ENCODE data around the gene KRT38.

DNA sequence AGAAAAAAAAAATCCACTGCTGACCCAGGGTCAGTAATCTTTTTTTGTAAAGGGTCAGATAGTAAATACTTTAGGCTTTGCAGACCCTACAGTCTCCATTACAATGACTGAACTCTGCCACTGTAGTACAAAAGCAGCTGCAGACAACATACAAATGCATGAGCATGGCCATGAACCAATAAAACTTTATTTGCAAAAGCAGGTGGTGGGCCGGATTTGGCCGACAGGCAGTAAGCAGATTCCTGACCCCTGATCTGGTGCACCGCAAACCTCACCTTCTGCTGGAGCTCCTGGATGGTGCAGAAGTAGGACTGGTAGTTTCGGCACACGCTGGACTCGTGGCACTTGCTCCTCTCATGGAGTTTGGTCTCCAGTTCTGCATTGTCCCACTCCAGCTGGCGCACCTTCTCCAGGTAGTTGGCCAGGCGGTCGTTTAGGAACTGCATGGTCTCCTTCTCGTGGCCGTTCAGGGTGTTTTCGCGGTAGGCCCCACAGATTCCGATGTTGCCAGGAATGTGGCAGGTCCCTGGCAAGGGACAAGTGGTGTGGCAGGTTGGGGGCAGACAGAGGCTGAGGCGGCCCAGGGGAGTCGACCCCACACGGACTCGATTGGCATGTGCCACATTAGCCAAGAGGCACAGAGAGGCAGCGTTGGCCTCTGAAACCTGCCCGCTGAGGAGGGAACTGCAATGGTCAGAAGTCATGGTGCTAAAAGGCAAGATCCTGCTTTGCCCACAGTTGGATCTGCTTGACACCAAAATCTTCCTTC lies 29.5 kb downstream of the KRT38 start:
- TF ChIP-seq, protein P1, sequence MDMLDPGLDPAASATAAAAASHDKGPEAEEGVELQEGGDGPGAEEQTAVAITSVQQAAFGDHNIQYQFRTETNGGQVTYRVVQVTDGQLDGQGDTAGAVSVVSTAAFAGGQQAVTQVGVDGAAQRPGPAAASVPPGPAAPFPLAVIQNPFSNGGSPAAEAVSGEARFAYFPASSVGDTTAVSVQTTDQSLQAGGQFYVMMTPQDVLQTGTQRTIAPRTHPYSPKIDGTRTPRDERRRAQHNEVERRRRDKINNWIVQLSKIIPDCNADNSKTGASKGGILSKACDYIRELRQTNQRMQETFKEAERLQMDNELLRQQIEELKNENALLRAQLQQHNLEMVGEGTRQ (IDR thresholded peaks at IDR 0.05; ENCODE audit: borderline replicate concordance, low read depth, low read length): no peak
- TF ChIP-seq, protein P2, sequence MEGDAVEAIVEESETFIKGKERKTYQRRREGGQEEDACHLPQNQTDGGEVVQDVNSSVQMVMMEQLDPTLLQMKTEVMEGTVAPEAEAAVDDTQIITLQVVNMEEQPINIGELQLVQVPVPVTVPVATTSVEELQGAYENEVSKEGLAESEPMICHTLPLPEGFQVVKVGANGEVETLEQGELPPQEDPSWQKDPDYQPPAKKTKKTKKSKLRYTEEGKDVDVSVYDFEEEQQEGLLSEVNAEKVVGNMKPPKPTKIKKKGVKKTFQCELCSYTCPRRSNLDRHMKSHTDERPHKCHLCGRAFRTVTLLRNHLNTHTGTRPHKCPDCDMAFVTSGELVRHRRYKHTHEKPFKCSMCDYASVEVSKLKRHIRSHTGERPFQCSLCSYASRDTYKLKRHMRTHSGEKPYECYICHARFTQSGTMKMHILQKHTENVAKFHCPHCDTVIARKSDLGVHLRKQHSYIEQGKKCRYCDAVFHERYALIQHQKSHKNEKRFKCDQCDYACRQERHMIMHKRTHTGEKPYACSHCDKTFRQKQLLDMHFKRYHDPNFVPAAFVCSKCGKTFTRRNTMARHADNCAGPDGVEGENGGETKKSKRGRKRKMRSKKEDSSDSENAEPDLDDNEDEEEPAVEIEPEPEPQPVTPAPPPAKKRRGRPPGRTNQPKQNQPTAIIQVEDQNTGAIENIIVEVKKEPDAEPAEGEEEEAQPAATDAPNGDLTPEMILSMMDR (IDR thresholded peaks at IDR 0.05): no peak
- no peak for TF ChIP-seq RAD21 (IDR thresholded peaks at IDR 0.05; ENCODE audit: low read length)
